A549 (cell line): ENCODE measurements around the gene FAM13A.

ENCODE experiments used
- BHLHE40 ChIP-seq: IDR thresholded peaks from 2 replicates; pipeline ENCODE4 v1.6.1; 2012; ENCODE audit warnings: low read depth, low read length, inconsistent platforms
- FOXS1 ChIP-seq: fragments of 250-450 bp; sonication (Bioruptor Pico); IDR thresholded peaks from 2 replicates; pipeline ENCODE4 v1.5.0; 2020; ENCODE audit warnings: mild to moderate bottlenecking, moderate library complexity
- MYC ChIP-seq: IDR thresholded peaks from 2 replicates; pipeline ENCODE4 v1.6.1; 2012; ENCODE audit warnings: mild to moderate bottlenecking, inconsistent platforms, low read length, improper control_type of control experiment, borderline replicate concordance
- ZFP36 ChIP-seq: fragments of 450-650 bp; IDR thresholded peaks from 2 replicates; pipeline ENCODE4 v1.6.1; 2014; ENCODE audit warnings: borderline replicate concordance; ENCODE audit not compliant: partially characterized antibody
- TF ChIP-seq, protein P1 (sequence below): fragments of >200 bp; sonication (Bioruptor Twin); formaldehyde crosslinking; IDR thresholded peaks from 3 replicates; pipeline ENCODE4 v1.5.1; 2016
- TF ChIP-seq, protein P2 (sequence below): fragments of 250-450 bp; sonication (Bioruptor Pico); IDR thresholded peaks from 2 replicates; pipeline ENCODE4 v1.5.0; 2021; ENCODE audit warnings: mild to moderate bottlenecking, moderate library complexity, borderline replicate concordance

DNA sequence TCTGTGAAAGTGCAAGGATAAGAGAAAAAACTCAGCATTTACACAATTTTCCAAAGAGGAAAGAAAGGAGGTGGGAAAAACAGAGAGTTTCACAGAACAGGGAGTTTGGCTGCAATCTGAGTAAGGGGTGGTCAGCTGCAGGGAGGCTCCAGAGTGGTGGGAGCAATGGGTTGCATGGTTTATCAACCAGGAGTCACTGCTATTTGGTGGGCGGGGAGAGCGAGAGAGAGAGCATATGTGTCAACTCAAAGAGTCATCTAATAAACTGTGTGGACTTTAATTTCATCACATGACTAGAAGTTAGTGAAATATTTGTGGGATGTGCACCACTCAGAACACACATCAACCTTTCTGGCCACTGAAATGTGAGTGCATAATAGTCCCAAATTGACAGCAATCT is 94.6 kb downstream of the FAM13A start:
- TF ChIP-seq FOXS1 (no peak), BHLHE40 (no peak), MYC (no peak), ZFP36 (no peak)
- TF ChIP-seq, protein P1, sequence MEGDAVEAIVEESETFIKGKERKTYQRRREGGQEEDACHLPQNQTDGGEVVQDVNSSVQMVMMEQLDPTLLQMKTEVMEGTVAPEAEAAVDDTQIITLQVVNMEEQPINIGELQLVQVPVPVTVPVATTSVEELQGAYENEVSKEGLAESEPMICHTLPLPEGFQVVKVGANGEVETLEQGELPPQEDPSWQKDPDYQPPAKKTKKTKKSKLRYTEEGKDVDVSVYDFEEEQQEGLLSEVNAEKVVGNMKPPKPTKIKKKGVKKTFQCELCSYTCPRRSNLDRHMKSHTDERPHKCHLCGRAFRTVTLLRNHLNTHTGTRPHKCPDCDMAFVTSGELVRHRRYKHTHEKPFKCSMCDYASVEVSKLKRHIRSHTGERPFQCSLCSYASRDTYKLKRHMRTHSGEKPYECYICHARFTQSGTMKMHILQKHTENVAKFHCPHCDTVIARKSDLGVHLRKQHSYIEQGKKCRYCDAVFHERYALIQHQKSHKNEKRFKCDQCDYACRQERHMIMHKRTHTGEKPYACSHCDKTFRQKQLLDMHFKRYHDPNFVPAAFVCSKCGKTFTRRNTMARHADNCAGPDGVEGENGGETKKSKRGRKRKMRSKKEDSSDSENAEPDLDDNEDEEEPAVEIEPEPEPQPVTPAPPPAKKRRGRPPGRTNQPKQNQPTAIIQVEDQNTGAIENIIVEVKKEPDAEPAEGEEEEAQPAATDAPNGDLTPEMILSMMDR = no peak
- TF ChIP-seq, protein P2, sequence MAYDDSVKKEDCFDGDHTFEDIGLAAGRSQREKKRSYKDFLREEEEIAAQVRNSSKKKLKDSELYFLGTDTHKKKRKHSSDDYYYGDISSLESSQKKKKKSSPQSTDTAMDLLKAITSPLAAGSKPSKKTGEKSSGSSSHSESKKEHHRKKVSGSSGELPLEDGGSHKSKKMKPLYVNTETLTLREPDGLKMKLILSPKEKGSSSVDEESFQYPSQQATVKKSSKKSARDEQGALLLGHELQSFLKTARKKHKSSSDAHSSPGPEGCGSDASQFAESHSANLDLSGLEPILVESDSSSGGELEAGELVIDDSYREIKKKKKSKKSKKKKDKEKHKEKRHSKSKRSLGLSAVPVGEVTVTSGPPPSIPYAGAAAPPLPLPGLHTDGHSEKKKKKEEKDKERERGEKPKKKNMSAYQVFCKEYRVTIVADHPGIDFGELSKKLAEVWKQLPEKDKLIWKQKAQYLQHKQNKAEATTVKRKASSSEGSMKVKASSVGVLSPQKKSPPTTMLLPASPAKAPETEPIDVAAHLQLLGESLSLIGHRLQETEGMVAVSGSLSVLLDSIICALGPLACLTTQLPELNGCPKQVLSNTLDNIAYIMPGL = no peak
